AG08396 (cell line): ENCODE results near the gene BOD1L1.
A peak's percentile ranks its signal among the peaks of the same experiment; 100 is the strongest.
"Not testable (repeated sequence)": the region's sequence is repeated elsewhere in the genome, so short reads cannot be mapped to it uniquely, and the experiment has no call there.

Experiments
- DNase-seq: peaks from one replicate; pipeline ENCODE4 v3.0.0; 2012; ENCODE audit warnings: low spot score, mixed read lengths

The BOD1L1 gene

GRCh38 chr4:13618212-13618806, 9.2 kb downstream of the BOD1L1 start:
- no peak for DNase-seq

GRCh38 chr4:13617801-13618200, 9.7 kb downstream of the BOD1L1 start:
- no peak for DNase-seq

GRCh38 chr4:13616597-13616996, 10.9 kb downstream of the BOD1L1 start:
- DNase-seq = no peak

- no peak for DNase-seq
Measured at GRCh38 chr4:13615161-13615560, 12.4 kb downstream of the BOD1L1 start.

GRCh38 chr4:13612569-13612968, 15.0 kb downstream of the BOD1L1 start:
- no peak for DNase-seq

GRCh38 chr4:13611283-13611842, 16.2 kb downstream of the BOD1L1 start:
- DNase-seq = peak; percentile 42

GRCh38 chr4:13605330-13605729, 22.2 kb downstream of the BOD1L1 start:
- no peak for DNase-seq

GRCh38 chr4:13601848-13602247, 25.7 kb downstream of the BOD1L1 start:
- no peak for DNase-seq

- no peak for DNase-seq
Measured at GRCh38 chr4:13601048-13601447, 26.5 kb downstream of the BOD1L1 start.

GRCh38 chr4:13599159-13599558, 28.4 kb downstream of the BOD1L1 start:
- DNase-seq = peak; percentile 8

GRCh38 chr4:13597604-13598003, 29.9 kb downstream of the BOD1L1 start:
- DNase-seq = no peak

- DNase-seq = no peak
Measured at GRCh38 chr4:13597141-13597540, 30.4 kb downstream of the BOD1L1 start.

GRCh38 chr4:13592220-13592619, 35.3 kb downstream of the BOD1L1 start:
- DNase-seq = no peak

GRCh38 chr4:13590766-13591165, 36.8 kb downstream of the BOD1L1 start:
- DNase-seq = no peak

GRCh38 chr4:13588954-13589353, 38.6 kb downstream of the BOD1L1 start:
- DNase-seq = no peak

- no peak for DNase-seq
Measured at GRCh38 chr4:13584481-13584880, 43.0 kb downstream of the BOD1L1 start.

GRCh38 chr4:13580036-13580435, 47.5 kb downstream of the BOD1L1 start:
- no peak for DNase-seq

- DNase-seq = no peak
Measured at GRCh38 chr4:13577660-13578059, 49.9 kb downstream of the BOD1L1 start.

- DNase-seq = no peak
Measured at GRCh38 chr4:13570916-13571315, 56.6 kb downstream of the BOD1L1 start.

- DNase-seq = no peak
Measured at GRCh38 chr4:13567125-13567524, 60.4 kb downstream of the BOD1L1 start.

- no peak for DNase-seq
Measured at GRCh38 chr4:13562876-13563275, 64.6 kb downstream of the BOD1L1 start.

- DNase-seq = no peak
Measured at GRCh38 chr4:13561673-13562072, 65.9 kb downstream of the BOD1L1 start.

GRCh38 chr4:13560111-13560510, 67.4 kb downstream of the BOD1L1 start:
- DNase-seq = not testable (repeated sequence)

- DNase-seq = no peak
Measured at GRCh38 chr4:13559413-13559812, 68.1 kb downstream of the BOD1L1 start.
